Retina (tissue), 1 donor: ENCODE results near the gene CNP.
"Not testable (repeated sequence)": the region's sequence is repeated elsewhere in the genome, so short reads cannot be mapped to it uniquely, and the experiment has no call there.

Experiments
- DNase-seq: peaks from one replicate; pipeline ENCODE4 v3.0.0-alpha.2; 2016

CNP gene

DNA sequence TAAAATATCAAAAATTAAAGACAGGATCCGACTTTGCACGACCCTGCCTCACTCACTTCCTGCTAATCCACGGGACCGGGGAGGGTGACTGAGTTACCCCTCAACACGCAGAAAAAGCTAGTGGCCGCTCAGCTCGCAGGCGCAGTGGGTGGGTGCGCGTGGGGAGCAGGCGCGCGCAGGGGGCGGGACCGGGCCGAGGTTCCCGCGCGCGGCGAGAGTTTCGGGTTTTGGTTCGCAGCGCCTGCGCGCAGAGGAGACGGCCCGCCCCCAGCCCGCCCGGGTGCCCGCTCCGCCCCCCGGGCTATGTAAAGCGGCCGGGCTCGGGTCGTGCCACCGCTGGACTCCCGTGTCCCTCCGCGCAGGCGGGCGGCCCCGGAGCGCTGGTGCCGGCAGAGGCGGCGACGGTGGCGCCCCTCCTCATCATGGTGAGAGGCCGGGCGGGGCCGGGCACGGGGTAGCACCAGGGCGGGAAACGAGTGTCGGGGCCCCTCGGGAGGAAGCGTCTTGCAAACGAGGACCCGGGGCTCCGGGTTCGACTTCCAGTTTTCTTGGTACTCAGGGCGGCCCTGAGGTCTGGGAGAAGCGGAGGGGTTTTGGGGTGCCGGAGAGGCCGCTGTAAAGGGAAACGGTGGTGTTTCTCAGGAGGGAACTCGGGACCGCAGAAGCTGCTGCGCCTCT, at the start of gene CNP:
CNP (plus strand) TSS at position 333 of the 678 bp plus-strand sequence; CDS start at position 423, 90 bp downstream.
- peak; percentile 92 for DNase-seq

DNA sequence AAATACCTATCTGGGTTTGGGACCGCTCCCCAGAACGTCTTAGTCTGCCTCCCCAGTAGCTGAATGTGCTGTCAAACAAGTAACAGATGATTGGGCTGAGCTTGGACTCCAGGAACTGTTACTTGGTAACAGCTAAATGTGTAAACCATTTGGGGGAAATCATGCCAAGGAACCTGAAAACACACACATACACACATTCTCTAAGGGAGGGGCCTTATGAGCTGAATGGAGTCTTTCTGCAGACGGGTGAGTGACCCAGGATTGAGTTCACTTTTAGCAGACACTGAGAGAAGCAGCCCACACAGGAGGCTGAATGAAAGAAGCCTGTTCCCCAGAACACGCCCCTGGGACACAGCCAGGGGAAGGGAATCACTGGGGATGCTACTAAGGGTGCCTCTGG, 49.4 kb upstream of the CNP start:
- no peak for DNase-seq

DNA sequence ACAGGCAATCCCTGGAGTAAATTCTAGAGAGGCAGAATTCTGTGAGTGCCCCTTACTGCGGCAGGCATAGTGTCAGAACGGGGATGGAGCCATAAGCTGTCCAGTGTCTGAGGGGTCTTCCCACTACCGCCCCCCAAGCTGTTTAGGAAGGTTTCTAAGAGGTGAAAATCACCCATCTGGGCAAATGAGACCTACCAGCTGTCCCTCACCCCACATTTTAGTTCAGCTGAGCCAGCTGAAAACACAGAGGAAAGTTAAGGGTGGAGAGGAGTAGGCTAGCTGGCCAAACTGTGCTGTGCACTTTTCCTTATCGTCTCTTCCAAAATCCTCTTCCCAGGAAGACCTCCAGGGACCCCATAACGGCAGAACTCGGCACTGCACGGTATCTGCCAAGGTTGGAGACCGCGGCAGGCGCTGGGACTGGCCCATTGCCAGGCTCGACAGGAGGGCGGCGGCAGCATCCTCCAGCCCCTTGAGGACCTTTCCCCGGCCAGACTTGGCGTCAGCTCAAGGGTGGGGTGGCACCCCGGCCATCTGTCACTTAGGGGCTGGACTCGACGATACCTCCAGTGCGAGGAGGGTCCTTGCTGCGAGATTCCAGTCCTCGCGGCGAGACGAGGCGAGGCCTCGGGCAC, 48.8 kb upstream of the CNP start:
- DNase-seq: peak; percentile 73

DNA sequence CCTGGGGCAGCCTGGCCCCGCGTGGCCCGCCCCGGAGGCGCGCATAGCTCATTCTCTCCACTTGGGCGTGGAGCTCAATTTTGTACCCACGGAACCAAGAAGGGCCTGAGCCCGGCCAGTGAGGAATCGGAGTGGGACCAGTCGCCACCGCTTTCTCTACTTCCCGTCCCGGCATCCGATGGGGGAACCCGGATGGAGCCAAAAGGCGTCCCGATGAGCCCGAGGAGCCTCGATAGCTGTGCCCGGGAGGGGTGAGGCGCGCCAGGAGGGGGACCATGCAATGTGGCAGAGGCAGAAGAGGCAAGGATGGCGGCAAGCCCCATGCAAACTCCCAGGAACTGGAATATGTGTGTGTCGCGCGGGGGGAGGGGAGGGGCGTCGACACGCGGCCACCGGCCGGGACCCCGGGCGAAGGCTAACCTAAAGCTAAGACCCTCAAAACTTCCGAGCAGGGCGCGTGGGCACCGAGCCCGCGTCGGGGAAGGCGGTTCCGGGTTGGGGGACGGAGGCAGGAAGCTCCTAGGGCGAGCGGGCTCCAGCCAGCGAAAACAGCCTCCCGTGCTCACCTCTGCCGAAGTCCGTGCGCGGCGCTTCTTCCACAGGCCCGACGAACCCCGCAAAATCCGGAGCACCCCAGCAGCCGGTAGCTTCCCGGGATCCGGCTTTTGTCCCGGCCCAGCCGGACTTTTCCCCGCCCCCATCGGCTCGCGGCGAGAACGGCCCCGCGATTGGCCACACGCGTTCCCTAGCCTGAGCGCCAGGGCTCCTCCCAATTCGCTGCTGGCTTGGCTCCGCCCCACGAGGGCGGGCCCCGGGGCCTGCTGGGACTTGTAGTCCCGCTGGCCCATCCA, 48.1 kb upstream of the CNP start, which contains the start of gene ACLY:
ACLY (minus strand) TSS at position 638 of the 851 bp plus-strand sequence. CDS start 5,078 bp downstream, outside the sequence.
- peak; percentile 97 for DNase-seq

DNA sequence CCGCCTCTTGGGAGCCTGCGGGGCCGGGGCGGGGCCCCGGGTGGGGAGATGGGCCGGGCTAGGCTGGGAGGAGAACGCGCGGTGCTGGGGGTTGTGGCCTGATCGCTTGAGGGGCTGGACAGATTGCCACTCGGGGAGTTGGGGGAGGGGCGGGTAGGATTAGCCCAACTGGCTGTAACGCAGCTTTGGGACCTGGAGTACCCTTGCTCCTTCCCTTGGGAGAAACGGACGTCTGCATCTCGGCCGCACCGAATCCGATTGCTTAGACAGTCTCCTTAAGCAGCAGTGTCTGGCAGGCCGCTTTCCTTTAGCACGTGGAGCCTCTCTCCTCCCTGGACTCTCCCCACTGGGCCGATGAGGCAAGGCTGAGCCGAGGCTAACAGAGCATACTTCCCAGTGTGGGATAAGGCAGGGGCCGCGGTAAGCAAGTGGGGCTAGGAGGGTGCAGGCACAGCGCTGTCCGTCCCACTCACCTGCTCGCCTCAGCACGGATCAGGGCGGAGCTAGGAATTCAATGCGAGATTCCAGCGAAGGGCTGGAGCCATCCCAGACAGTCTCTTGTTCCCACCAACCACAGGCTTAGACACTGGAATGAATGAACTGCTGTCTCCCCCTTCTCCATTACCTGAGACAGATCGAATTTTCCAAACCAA, 47.3 kb upstream of the CNP start:
- DNase-seq: no peak

DNA sequence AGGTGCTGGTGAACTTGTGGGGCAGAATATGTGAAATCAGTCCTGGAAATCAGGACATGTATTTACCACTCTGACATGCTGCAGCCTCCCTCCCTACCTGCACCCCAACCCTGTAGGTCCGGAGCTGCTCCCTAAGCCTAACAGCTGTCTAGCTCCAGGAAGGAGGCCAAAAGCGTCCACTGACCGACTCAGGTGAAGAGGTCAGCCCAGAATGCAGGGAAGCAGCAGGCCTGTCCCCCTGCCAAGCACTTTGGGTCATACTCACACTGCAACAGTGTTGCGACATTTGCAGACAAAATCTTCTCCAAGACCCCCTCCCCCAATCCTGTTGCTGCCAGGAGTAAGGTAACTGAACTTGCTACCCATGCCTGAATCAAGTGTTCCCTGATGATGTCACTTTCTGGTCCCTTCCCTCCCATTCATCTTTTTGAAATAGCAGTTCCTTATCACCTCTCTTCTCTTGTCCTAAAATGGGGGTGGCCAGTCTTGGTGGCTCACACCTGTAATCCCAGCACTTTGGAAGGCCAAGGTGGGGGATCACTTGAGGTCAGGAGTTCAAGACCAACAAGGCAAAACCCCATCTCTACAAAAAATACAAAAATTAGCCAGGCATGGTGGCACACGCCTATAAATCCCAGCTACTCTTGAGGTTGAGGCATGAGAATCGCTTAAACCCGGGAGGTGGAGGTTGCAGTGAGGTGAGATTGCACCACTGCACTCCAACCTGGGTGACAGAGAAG, 46.6 kb upstream of the CNP start:
- no peak for DNase-seq

DNA sequence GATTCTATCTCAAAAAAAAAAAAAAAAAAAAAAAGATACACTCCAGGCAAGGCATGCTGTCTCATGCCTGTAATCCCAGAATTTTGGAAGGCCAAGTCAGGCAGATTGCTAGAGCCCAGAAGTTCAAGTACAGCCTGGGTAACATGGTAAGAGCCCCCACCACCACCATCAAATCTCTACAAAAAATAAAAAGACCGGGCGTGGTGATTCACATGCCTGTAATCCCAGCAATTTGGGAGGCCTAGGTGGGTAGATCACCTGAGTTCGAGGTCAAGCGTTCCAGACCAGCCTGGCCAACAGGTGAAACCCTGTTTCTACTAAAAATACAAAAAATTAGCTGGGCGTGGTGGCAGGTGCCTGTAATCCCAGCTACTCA, 46.0 kb upstream of the CNP start:
- DNase-seq: no peak

DNA sequence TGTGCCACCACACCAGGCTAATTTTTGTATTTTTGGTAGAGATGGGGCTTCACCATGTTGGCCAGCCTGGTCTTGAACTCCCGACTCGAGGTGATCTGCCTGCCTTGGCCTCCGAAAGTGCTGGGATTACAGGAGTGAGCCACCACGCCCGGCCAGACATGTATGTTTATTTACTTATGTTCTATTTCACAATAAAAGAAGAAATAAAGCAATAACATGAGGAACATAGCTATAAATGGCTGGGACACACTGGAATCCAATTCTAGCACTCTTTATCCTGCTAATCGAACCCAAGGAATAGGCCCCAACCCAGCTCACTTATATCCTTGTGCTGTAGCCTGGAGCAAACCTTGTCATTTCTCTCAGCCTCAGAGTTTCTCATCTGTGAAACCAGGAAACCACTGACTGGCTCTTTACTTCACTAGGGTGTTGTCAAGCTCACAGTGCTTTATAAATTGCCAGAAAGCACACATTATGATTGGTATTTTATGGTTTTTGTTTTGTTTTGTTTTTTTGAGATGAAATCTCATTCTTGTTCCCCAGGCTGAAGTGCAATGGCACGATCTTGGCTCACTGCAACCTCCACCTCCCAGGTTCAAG, 40.5 kb upstream of the CNP start:
- DNase-seq: no peak

DNA sequence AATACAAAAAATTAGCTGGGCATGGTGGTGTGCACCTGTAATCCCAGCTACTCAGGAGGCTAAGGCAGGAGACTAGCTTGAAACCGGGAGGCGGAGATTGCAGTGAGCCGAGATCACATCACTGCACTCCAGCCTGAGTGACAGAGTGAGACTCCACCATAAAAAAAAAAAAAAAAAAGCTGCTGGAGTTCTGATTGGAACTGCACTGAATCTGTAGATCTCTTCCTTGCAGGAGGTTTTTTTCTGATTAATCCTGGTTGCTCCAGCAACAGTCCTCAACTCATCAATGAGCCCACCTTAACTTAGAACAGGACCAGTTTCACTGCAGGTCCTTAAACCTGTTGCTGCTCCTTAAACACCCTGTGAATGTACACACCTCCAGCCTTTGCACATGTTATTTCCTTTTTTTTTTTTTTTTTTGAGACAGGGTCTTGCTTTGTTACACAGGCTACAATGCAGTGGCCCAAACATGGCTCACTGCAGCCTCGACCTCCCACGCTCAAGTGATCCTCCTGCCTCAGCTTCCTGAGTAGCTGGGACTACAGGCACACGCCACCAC, 37.8 kb upstream of the CNP start:
- no peak for DNase-seq

DNA sequence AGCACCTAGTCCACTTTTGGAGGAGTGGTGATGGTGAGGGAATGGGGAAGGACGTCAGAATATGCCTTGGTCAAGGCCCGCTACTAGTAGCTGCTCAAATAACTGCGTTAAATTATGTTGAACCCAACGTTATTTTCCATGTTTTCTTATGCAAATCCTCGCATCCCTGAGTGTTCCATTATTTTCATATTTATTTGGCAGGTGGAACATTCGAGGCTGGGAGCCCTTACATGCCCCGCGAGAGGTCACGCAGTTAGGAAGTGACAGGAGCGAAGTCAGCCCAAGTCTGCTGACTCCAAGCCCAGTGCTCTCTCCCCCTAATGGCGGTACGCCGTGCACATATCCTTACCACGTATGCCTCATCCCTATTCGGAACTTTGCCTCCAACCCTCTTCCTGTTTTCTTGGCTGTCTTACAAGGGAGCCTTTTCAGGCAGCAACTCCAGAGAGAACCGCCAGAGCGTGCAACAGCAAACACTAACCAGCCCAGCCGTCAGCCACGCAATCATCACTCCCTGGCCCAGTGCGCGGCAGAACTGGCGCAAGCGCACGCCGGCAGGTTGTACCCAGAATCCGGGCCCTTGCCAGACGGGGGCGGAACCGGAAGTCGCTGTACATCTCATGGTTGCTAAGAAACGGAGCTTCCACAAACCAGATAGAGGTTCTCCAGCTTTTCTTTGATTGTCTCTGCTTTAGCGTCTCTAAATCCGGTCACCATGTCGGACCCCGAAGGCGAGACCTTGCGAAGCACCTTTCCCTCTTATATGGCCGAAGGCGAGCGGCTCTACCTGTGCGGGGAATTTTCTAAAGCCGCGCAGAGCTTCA, 36.4 kb upstream of the CNP start, which contains the start of gene ODAD4:
ODAD4 (plus strand) TSS at position 609 of the 824 bp plus-strand sequence; CDS start at position 716, 107 bp downstream.
- DNase-seq: peak; percentile 94

DNA sequence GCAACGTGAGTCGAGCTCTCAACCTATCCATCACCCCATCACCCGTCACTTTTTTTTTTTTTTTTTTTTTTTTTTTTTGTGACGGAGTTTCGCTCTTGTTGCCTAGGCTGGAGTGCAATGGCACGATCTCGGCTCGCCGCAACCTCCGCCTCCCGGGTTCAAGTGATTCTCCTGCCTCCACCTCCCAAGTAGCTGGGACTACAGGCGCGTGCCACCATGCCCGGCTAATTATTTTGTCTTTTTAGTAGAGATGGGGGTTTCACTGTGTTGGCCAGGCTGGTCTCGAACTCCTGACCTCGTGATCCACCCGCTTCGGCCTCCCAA, 35.8 kb upstream of the CNP start:
- not testable (repeated sequence) for DNase-seq

DNA sequence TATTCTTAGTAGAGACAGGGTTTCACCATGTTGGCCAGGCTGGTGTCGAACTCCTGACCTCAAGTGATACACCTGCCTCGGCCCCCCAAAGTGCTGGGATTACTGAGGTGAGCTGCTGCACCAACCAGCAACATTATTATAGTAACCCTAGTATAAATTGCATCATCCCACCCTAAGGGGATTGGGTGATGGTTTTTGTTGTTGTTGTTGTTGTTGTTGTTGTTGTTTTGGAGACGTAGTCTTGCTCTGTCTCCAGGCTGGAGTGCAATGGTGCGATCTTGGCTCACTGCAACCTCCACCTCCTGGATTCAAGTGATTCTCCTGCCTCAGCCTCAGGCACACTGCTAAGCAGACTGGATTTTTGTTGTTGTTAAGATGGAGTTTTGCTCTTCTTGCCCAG, 34.9 kb upstream of the CNP start:
- not testable (repeated sequence) for DNase-seq

DNA sequence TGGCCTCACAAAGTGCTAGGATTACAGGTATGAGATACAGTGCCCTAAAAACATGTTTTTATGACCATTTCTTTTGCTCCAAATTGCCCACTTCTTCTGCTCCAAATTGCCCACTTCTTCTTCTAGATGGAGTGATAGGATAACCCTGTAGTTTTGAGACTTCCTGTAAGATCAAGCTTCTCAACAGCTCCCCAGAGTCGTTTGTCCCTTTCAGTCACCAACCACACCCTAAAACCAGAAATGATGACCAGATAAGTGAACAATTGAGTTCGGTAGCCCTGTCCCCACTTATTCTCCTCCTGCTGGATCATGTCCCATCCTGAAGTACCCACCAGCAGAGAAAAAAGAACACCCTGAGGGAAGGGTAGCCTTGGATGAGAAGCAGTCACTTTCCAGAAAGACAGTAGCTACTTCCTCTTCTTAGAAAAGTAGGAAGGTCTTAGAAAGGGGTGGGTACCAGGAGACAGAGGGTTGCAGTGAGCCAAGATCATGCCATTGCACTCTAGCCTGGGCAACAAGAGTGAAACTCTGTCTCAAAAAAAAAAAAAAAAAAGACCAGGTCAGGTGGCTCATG, 33.7 kb upstream of the CNP start:
- no peak for DNase-seq

DNA sequence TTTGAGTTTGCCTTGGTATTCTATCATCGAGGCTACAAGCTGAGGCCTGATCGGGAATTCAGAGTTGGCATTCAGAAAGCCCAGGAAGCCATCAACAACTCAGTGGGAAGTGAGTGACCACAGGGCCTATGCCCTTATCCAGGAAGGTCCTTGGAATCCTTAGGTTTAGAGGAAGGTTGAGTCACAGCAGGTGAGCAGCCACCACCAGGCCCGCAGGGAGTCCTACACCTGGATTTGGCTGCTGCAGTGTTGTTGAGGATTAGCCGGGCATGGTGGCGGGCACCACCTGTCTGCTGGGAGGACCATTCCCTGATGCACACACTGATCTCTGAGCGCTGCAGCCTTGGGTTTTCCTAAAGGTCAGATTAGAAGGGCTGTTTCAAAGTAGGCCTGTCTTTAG, 31.0 kb upstream of the CNP start:
- DNase-seq: no peak

DNA sequence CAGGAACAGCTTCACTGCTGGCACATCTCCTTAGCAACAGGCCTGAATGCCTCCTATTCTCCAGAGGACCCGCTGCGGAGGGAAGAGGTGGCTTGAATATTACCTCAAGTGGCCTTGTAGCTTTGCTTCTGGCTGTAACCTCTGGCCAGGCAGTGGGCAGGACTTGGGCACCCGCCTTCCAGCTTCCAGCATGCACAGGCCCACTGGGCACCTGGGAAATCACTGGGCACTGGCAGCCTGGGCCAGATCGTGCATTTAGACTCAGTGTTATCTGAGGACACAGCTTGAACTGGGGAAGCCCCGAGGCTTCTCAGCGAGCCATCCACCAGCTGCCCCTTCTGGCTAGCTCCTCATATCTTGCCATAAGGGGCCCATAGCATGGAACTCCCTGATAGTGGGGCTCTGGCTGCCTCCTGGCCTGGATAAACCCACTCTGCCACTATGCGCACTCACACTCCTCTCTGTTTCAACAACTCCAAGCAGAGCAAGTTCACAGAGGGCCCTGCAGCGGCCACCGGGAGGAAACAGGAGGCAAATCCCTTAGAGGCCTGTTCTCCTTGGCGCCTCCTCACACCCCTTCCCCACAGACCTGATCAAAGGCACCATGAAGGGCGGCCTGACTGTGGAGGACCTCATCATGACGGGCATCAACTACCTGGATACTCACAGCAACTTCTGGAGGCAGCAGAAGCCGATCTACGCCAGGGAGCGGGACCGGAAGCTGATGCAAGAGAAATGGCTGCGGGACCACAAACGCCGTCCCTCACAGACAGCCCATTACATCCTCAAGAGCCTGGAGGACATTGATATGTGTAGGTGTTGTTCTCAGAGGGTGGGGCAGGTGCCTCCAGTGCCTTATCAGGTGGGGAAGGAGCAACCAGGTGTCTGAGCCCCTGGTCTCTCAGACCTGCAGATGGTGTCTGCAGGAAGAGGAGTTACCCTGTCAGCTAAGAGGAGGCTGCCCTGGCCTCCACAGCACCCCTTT, 28.3 kb upstream of the CNP start:
- no peak for DNase-seq

DNA sequence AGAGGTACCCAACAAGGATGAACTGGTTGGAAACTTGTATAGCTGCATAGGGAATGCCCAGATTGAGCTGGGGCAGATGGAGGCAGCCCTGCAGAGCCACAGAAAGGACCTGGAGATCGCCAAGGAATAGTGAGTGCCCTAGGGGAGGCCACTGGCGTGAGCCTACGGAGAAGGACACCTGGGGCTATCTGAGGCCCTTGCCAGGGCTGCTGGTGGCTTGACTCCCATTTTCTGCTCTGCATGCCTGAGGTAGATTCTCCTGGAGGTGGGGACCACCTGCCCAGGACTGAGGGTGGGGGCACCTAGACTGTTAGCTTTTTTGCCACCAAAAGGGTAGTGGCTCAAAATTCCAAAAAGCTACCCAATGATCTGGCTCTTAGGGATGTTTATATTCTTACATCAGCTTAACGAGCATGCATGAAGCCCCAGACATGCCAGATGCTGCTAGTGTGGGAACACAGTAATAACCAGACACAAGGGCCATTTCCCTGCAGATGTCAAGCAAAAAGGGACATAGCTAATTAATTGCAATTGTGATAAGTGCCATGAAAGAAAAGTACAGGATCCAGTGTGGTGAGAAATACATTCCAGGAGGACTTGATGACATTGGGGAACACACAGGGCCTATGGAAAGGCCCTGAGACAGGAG, 27.4 kb upstream of the CNP start:
- DNase-seq: no peak

DNA sequence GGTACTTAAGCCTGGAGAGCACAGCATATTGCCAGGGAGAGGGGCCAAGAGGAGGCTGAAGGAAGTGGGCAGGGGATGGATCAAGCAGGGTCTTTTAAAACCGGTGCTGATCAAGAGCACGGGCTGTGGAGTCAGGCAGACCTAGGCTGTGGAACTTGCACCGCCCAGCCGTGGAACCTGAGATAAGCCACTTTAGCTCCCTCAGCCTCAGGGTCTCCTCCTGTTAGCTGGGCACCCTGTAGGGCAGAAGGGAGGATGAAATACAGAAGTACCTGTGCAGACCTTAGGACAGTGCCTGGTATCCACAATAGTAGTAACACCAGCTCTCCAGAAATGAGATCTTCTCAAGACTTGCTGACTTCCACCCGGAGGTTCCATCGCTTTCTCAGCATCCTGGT, 26.9 kb upstream of the CNP start:
- DNase-seq: no peak

DNA sequence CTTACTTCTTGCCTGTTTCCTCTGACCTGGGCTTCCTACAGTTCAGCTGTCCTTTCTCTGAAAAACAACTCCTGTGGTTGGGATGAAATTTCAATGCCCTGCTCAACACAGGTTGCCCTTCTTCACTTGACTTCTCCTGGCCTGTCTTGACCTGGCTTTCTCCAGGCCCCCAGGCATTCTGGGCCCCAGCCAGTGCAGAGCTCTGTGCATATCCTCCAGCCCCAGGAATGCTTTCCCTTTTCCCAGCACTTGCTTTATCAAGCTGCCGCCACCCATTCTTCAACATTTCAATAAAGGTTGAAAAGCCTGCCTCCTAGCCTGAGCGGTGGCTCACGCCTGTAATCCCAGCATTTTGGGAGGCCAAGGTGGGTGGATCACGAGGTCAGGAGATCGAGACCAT, 25.4 kb upstream of the CNP start:
- DNase-seq: no peak
